HG02840 (cell line): Measurements from ENCODE around the gene GAD2.
A peak's percentile ranks its signal among the peaks of the same experiment; 100 is the strongest.
"Not testable (repeated sequence)": the region's sequence is repeated elsewhere in the genome, so short reads cannot be mapped to it uniquely, and the experiment has no call there.

Experiments
- ATAC-seq: cut with Tn5 transposase; IDR thresholded peaks from one replicate; pipeline ENCODE4 v1.9.1; 2021; ENCODE audit warnings: mild to moderate bottlenecking, moderate library complexity, moderate number of reproducible peaks; ENCODE audit not compliant: unreplicated experiment, low FRiP score

The GAD2 gene

GRCh38 chr10:26310361-26310760, 93.8 kb downstream of the GAD2 start:
- peak; percentile 63 for ATAC-seq

GRCh38 chr10:26311383-26311940, 94.9 kb downstream of the GAD2 start:
- ATAC-seq: no peak

GRCh38 chr10:26314265-26315013, 97.9 kb downstream of the GAD2 start:
- no peak for ATAC-seq

- no peak for ATAC-seq
These were observed 102.1 kb downstream of the GAD2 start for GRCh38 chr10:26318672-26319071.

- ATAC-seq: no peak
These were observed 106.6 kb downstream of the GAD2 start for GRCh38 chr10:26323219-26323618.

- ATAC-seq: no peak
These were observed 110.3 kb downstream of the GAD2 start for GRCh38 chr10:26326851-26327250.

- ATAC-seq: no peak
These were observed 111.2 kb downstream of the GAD2 start for GRCh38 chr10:26327811-26328210.

- ATAC-seq: no peak
These were observed 114.8 kb downstream of the GAD2 start for GRCh38 chr10:26331371-26331770.

- no peak for ATAC-seq
These were observed 117.8 kb downstream of the GAD2 start for GRCh38 chr10:26334232-26334931.

GRCh38 chr10:26334932-26335573, 118.5 kb downstream of the GAD2 start:
- peak; percentile 75 for ATAC-seq

- ATAC-seq: peak; percentile 66
These were observed 119.1 kb downstream of the GAD2 start for GRCh38 chr10:26335574-26336093.

- ATAC-seq: no peak
These were observed 120.4 kb downstream of the GAD2 start for GRCh38 chr10:26336979-26337378.

GRCh38 chr10:26341701-26342100, 125.1 kb downstream of the GAD2 start:
- no peak for ATAC-seq

- not testable (repeated sequence) for ATAC-seq
These were observed 132.3 kb downstream of the GAD2 start for GRCh38 chr10:26348821-26349417.
